Measurements from ENCODE around the gene ZBTB7B.

- TF ChIP-seq POLR2AphosphoS5 (IDR thresholded peaks at IDR 0.05; ENCODE audit: low read depth, low read length): no peak
- TF ChIP-seq REST (IDR thresholded peaks at IDR 0.05; ENCODE audit: insufficient read depth in 1 of 2, low read depth in 2 of 2, low read length in 2 of 2): no peak
- no peak for TF ChIP-seq SIN3A (IDR thresholded peaks at IDR 0.05; ENCODE audit: borderline replicate concordance, insufficient read depth, low read length)
- no peak for TF ChIP-seq TAF1 (IDR thresholded peaks at IDR 0.05; ENCODE audit: borderline replicate concordance, insufficient read depth, low read length)
- no peak for TF ChIP-seq FOXP2 (optimal IDR thresholded peaks at IDR 0.05; ENCODE audit: borderline replicate concordance, extremely low read depth, extremely low read length, insufficient read depth)
Measured at GRCh38 chr1:155066777-155067176, 64.2 kb downstream of the ZBTB7B start.
